SJSA1 (cell line): ENCODE measurements around the gene RNASE13. TPM values are rescaled to one million over a fixed set of nuclear protein-coding genes. Genes with fewer than 3 reads are reported as not detected.
"Not testable (repeated sequence)": the region's sequence is repeated elsewhere in the genome, so short reads cannot be mapped to it uniquely, and the experiment has no call there.

Source experiments
- DNase-seq, 2 experiments: peaks; one replicate each; pipeline ENCODE4 v3.0.0-alpha.2; 2015 to 2020; ENCODE audit warnings: low spot score in 2 of 2, low read depth in 1 of 2
- H3K27ac ChIP-seq: fragments of 250-450 bp; sonication (Bioruptor Pico); 2 replicates; pipeline ENCODE4 v1.5.1; 2020; ENCODE audit warnings: mild to moderate bottlenecking, moderate library complexity
- H3K27me3 ChIP-seq: fragments of 250-450 bp; sonication (Bioruptor Pico); replicated peaks from 2 replicates; pipeline ENCODE4 v1.5.1; 2020; ENCODE audit warnings: mild to moderate bottlenecking, moderate library complexity
- H3K36me3 ChIP-seq: fragments of 250-450 bp; sonication (Bioruptor Pico); 2 replicates; pipeline ENCODE4 v1.5.1; 2020; ENCODE audit warnings: mild to moderate bottlenecking
- H3K4me1 ChIP-seq: fragments of 250-450 bp; sonication (Bioruptor Pico); replicated peaks from 2 replicates; pipeline ENCODE4 v1.6.1; 2021; ENCODE audit warnings: mild to moderate bottlenecking
- H3K4me3 ChIP-seq: fragments of 250-450 bp; sonication (Bioruptor Pico); 2 replicates; pipeline ENCODE4 v1.5.1; 2020; ENCODE audit warnings: mild to moderate bottlenecking
- H3K9me3 ChIP-seq: fragments of 250-450 bp; sonication (Bioruptor Pico); replicated peaks from 2 replicates; pipeline ENCODE4 v1.5.1; 2020; ENCODE audit warnings: mild to moderate bottlenecking
- total RNA-seq: library from RNA; depleted of rRNA; stranded (reverse); fragments of >200 nt; shearing (Covaris generic); gene quantifications from 2 replicates; pipeline ENCODE4 v1.2.3, GENCODE V29; 2014

The RNASE13 gene
- total RNA-seq, 1 experiment from 2014 or later = not detected

GRCh38 chr14:21042918-21043317 is 8.3 kb upstream of the RNASE13 start:
- H3K27ac ChIP-seq = no peak overlapping the region
- no peaks in the 10 kb centered on the region for H3K4me1 ChIP-seq
- H3K4me3 ChIP-seq = no peak overlapping the region
- H3K27me3 ChIP-seq = 0 out of 2 replicates have a peak, but pooled peaks cover 3% of the 10 kb centered on the region
- no peaks in the 10 kb centered on the region for H3K36me3 ChIP-seq
- no peak for DNase-seq
- H3K9me3 ChIP-seq = no peaks in the 10 kb centered on the region

DNA sequence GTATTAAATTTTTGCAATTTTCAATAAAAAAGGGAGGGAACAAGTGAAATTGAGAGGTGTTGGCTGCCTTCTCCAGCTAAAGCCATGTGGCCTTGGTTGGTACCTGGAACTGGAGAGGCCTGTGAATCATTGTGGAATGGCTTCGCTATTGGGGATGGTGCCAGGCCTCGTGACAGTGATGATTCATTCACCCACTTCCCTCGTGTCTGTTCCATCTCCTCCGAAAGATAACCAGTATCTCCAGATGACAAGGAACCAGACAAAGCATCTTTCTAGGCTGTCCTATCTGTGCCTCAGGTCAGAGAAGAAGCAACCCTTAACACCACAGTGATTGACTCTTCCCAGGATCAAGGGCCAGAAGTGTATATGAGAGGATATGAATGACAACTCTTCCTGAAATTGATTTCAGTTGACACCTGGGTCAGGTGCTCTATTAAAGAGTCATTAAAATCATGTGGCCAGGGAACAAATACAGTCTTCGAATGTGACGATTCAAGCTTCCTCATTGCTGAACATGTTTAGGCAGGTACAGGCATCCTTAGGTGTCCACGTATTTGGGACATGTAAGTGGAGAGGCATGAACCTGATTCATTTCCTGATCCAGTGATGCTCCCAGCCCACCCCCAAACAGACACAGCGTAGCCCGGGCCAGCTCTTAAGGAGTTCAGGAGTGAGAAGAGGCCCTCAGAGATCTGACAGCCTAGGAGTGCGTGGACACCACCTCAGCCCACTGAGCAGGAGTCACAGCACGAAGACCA is 7.2 kb upstream of the RNASE13 start, which contains the start of gene RNASE7:
TSS of gene RNASE7 (plus strand) at position 687 of the 758 bp plus-strand sequence. CDS start 631 bp downstream, outside the sequence.
- 0 out of 2 replicates have a peak, but pooled peaks cover 3% of the 10 kb centered on the region for H3K27me3 ChIP-seq
- H3K9me3 ChIP-seq = no peaks in the 10 kb centered on the region
- no peak within 1 kb of the TSS for H3K4me3 ChIP-seq
- no peaks in the 10 kb centered on the region for H3K4me1 ChIP-seq
- H3K27ac ChIP-seq = no peak within 1 kb of the TSS
- DNase-seq = no peak
- H3K36me3 ChIP-seq = no peaks in the 10 kb centered on the region

DNA sequence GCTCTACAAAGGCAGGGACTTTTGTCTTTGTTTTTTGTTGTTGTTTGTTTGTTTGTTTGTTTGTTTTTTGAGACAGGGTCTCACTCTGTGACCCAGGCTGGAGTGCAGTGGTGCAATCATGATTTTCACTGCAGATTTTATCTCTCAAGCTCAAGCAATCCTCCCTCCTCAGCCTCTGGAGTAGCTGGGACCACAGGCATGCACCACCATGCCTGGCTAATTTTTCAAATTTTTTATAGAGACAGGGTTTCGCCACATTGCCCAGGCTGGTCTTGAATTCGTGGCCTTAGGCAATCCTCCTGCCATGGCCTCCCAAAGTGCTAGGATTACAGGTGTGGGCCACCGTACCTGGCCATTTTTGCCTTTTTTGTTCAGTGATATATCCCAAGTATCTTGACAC is 6.3 kb upstream of the RNASE13 start:
- H3K36me3 ChIP-seq, H3K27me3 ChIP-seq, DNase-seq, H3K27ac ChIP-seq, H3K4me1 ChIP-seq, H3K4me3 ChIP-seq, H3K9me3 ChIP-seq: not testable (repeated sequence)

DNA sequence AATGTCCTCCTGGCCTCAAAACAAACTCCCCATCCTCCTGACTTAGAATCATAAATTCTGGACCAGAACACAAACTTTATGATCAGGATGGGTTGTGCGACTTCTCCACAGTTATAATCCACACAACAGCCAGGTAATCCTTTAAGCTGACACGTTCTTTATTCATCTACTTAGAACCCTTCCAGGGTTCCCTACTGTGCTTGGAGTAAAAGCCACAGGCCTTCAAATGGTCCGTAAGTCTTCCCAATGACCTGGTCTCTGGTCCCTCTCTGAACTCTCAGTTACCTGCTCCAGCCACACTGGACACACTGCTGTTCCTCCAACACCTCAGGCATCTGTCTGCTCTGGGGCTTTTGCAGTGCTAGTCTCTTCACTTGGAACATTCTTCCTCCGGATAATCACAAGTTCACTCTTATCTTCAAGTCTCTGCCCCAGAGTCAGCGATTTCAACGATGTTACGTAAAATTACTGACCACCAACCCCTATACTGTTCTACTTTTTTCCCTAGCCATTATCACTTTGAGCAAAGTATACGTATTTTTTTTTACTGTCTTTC is 5.8 kb upstream of the RNASE13 start:
- H3K36me3 ChIP-seq = no peaks in the 10 kb centered on the region
- H3K27ac ChIP-seq = no peak overlapping the region
- no peak for DNase-seq
- no peaks in the 10 kb centered on the region for H3K9me3 ChIP-seq
- no peaks in the 10 kb centered on the region for H3K27me3 ChIP-seq
- H3K4me3 ChIP-seq = no peak overlapping the region
- H3K4me1 ChIP-seq = no peaks in the 10 kb centered on the region

DNA sequence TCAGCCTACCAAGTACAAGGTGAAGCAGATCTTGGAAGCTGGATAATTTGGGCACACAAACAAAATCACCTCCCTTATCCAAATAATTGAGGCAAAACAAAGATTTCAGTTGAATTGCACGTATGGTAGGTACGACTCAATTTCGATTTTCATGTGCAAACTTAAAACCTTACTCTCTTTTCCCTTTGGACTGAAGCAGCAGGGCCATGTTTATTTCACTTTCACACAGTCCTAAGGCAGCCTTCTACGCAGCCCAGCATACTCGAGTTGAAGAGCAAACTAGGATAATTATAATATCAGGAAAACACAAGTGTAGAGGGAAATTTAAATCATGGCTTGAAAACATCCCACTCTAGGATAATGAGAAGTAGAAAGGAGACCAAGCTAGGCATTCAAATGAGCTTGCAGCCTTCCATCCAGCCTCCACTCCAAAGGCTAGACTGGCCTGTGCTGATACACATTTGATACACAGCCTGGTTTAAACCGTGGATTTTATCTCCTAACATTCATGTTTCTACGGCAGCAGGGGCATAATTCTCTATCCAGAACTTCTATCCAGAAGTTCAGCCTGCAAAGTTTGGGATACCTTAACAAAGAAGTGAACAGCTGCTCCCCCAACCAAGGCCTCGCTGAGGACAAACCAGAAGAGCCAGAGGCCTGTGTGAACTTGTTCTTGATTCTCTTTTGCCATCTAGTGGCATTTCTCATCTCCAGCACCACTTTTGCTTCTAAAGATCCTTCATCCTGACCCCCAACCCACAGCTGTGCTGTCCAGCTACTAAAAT is 5.2 kb upstream of the RNASE13 start:
- Histone ChIP-seq H3K4me1 (no peaks in the 10 kb centered on the region), H3K9me3 (no peaks in the 10 kb centered on the region), H3K4me3 (no peak overlapping the region), H3K27ac (no peak overlapping the region), H3K36me3 (no peaks in the 10 kb centered on the region), H3K27me3 (no peaks in the 10 kb centered on the region)
- peak in 1 of 2 experiments; percentile 12 for DNase-seq

DNA sequence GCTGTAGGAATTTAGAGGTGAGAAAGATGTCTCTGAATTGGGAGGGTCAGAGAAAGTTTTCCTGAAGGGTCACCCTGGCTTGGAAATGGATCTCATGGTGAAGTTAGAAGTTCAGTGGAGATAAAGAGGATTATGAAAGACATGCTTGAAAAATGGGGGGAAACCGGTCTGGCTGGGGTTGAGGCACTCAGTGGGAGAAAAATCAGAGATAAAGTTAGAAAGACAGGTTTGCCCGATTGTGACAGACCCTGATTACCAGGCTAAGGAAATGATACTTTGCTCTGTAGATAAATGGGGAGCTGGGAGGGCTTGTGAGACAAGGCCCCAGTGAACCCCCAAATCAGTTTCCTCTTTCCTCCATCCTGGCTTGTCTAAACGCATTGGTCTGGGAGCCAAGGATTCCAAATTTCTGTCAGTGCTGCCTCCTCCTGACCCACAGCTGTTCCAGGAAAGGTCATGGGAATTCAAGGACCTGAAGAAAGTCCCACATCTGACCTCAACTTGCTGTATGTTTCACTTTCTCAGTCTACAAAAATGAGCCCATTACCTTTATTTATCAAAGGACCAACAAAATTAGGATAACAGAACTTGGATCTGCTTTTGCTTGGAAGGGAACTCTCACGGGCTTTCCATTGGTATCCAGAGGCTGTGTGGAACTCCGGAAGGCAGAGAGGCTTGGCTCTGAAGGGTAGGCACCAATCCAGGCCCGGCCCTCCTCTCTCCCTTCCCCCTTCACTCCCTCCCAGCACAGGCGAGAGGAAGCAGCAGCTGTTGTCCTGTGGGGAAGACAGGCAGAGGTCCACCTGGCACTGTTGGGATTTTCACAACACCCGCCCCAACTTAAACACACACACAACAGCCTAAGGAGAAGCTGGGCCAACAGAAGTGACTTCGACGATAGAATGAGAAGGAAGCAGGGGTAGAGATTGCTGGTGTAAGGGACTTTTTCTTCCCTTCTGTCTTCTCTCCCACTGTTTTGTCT is 4.1 kb upstream of the RNASE13 start:
- no peak overlapping the region for H3K27ac ChIP-seq
- H3K4me1 ChIP-seq = no peaks in the 10 kb centered on the region
- H3K27me3 ChIP-seq = no peaks in the 10 kb centered on the region
- H3K36me3 ChIP-seq = no peaks in the 10 kb centered on the region
- H3K9me3 ChIP-seq = no peaks in the 10 kb centered on the region
- DNase-seq = no peak
- no peak overlapping the region for H3K4me3 ChIP-seq

DNA sequence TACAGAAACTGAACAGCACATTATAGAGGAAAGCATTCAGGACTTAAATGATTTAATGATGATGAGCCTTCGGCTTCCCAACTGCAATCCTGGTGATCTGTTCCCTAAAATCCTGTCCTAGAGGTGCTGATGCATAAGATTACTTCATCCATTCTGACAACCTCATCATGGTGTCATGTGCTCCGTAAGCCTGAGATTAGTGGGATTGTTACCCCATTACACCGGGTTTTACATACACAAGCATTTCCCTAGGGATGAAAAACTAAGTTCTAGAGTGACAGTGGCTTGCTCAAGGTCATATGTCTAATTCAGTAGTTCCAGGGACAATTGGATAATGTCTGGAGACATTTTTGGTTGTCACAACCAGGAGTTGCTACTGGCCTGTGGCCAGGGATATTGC is 2.5 kb upstream of the RNASE13 start:
- Histone ChIP-seq H3K27ac (no peak overlapping the region), H3K9me3 (no peaks in the 10 kb centered on the region), H3K27me3 (peaks cover 5% of the 10 kb centered on the region; the same call in 1 of the 2 replicates), H3K4me1 (no peaks in the 10 kb centered on the region), H3K36me3 (no peaks in the 10 kb centered on the region), H3K4me3 (no peak overlapping the region)
- no peak for DNase-seq

DNA sequence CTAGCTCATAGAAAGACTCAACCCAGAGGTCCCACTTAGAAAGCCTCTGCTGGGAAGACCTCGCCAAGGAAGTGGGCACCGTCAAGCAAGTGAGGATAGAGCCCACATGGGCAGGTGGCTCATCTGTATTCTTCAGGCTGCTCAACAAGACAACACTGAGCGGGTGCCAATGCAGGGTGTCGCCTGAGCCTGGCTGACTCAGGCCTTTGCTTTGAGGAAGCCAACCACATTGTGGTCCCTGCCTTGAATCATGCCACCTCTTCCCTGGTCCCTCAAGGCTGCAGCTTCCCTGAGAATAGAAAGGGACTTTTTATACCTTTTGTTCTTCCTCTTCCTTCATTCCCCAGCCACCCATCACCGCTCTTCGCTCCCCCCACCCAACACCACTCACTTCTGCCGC is 2.1 kb upstream of the RNASE13 start:
- no peak overlapping the region for H3K27ac ChIP-seq
- H3K9me3 ChIP-seq = no peaks in the 10 kb centered on the region
- peaks cover 5% of the 10 kb centered on the region; the same call in 1 of the 2 replicates for H3K27me3 ChIP-seq
- DNase-seq = no peak
- H3K36me3 ChIP-seq = no peaks in the 10 kb centered on the region
- no peaks in the 10 kb centered on the region for H3K4me1 ChIP-seq
- no peak overlapping the region for H3K4me3 ChIP-seq

DNA sequence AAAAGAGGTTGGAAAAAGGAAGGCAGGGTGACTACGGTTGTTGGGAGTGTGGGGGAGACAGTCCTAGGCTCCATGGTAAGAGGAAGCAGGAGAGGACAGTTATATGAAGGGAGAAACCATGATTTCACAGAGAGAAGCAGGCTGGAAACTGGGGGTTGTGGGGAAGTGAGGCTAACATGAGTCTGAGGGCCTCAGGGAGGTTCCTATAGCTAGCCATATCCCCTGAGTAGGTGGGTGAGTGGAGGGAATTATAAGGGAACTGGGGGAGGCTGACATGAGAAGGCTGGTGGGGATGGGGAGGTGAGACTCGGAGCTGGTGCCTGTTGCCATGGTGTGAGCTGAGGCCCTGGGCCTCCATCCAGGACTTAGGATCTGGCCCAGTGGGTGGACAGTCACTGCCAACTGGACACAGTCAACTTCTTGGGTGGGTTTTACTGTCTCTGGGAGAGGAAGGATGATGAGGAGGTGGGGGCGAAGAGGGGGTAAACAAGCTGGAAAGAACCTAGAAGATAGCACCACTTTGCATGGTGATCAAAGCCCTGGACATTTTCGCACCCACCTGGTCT is 1.4 kb downstream of the RNASE13 start:
- H3K36me3 ChIP-seq = no peaks in the 10 kb centered on the region
- no peaks in the 10 kb centered on the region for H3K9me3 ChIP-seq
- no peak overlapping the region for H3K4me3 ChIP-seq
- peaks cover 5% of the 10 kb centered on the region; the same call in 1 of the 2 replicates for H3K27me3 ChIP-seq
- H3K27ac ChIP-seq = no peak overlapping the region
- no peaks in the 10 kb centered on the region for H3K4me1 ChIP-seq
- no peak for DNase-seq

DNA sequence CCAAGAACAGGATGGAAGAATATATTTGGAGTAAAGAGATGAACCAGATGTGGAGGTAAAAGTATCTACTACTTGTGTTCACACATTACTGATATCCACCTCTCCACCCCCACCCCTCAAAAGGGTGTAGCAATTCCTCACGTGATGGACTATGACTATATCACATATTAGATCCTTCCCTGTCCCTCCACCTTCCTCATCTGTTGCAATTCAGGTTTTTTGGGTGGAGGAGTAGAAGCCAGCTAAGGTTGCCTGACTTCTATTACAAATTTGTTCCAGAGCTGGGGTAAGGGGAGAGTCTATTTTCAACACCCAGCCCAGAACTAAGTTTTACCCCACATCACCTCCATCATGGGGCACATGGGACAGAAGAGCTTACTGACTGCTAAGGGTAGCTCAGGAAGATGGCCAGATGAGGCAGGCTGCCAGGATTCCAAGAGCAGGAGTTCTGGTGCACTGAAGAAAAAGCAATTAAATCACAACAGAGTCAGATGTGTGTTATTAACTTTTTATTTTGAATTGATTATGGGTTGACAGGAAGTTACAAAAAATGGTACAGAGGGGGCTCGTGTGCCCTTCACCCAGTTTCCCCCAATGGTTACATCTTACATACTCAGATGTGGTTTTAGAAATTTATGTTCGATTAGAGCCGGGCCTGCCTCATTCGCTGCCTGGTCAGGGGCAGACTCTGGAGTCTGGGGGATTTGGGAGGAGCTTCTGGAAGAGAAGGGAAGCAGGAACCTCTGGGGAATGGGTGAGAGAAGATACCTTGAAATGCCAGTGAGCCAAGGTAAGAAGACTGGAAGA is 2.1 kb downstream of the RNASE13 start:
- Histone ChIP-seq H3K36me3 (no peaks in the 10 kb centered on the region), H3K4me1 (no peaks in the 10 kb centered on the region), H3K9me3 (no peaks in the 10 kb centered on the region), H3K27me3 (peaks cover 5% of the 10 kb centered on the region; the same call in 1 of the 2 replicates), H3K4me3 (no peak overlapping the region), H3K27ac (no peak overlapping the region)
- DNase-seq = no peak

DNA sequence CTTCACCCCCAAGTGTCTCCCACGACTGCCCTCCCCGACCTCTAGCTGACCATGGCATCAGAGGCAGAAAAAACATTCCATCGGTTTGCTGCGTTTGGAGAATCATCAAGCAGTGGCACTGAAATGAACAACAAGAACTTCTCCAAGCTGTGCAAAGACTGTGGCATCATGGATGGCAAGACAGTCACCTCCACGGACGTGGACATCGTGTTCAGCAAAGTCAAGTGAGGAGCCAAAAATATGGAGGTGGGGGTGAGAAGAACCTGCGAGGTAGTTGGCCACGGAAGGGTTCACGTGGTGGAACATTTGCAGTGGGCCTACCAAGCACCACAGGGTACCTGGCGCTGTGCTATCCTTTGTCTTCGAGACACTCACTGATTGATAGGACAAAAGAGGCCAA is 4.1 kb downstream of the RNASE13 start:
- Histone ChIP-seq H3K27me3 (peaks cover 5% of the 10 kb centered on the region; the same call in 1 of the 2 replicates), H3K4me1 (no peaks in the 10 kb centered on the region), H3K36me3 (no peaks in the 10 kb centered on the region), H3K27ac (no peak overlapping the region), H3K4me3 (no peak overlapping the region), H3K9me3 (no peaks in the 10 kb centered on the region)
- no peak for DNase-seq

DNA sequence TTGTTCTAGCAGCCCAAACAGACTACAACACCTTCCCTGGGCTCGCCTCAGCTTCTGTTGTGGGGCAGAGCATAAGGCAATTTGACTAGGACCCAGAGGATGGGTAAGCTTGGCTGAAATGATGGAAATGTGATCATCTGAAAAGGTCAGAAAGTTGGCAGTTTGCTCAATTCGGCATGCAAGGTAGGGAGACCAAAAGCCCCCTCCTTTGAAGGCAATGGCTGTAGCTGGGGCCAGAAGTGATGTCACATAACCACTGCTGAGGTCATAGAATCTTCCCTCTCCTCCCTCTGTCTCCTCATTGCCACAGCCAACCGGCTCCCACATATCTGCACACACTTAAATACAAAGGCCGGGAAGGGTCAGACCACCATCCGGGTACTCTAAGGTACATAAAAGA is 4.7 kb downstream of the RNASE13 start, which contains the start of gene TPPP2:
TSS of gene TPPP2 (plus strand) at position 301 of the 400 bp plus-strand sequence. CDS start 365 bp downstream, outside the sequence.
- H3K27me3 ChIP-seq = peaks cover 10% of the 10 kb centered on the region
- DNase-seq = no peak
- no peak within 1 kb of the TSS for H3K27ac ChIP-seq
- no peaks in the 10 kb centered on the region for H3K36me3 ChIP-seq
- no peaks in the 10 kb centered on the region for H3K9me3 ChIP-seq
- no peaks in the 10 kb centered on the region for H3K4me1 ChIP-seq
- no peak within 1 kb of the TSS for H3K4me3 ChIP-seq
